ENCODE measurements around the gene METTL17. TPM values are rescaled to one million over a fixed set of nuclear protein-coding genes. Genes with fewer than 3 reads are reported as not detected.

The METTL17 gene
- total and polyA plus RNA-seq, 2 donors (not counting 3 experiments of a cell fraction or from before 2014, with no cell fraction given): 60.6 to 90.6 TPM

- Histone ChIP-seq H4K20me1 (replicated peaks; ENCODE audit: control insufficient read depth, extremely low read depth, insufficient read depth, low read length) (no peaks in the 10 kb centered on the region), H3K9me1 (replicated peaks; ENCODE audit: control insufficient read depth, extremely low read depth, insufficient read depth, low read length) (no peaks in the 10 kb centered on the region), H3K9ac (replicated peaks; ENCODE audit: extremely low read depth, insufficient read depth, low read length) (no peak overlapping the region), H3K36me3 (ENCODE audit: control insufficient read depth in 2 of 2, extremely low read depth in 1 of 2, insufficient read depth in 2 of 2, low read length in 2 of 2) (no peaks in the 10 kb centered on the region), H3K27me3 (ENCODE audit: control insufficient read depth in 2 of 2, insufficient read depth in 2 of 2, low read length in 2 of 2) (peaks cover 10 to 17% of the 10 kb centered on the region in 2 experiments), H3K4me2 (ENCODE audit: insufficient read depth, low read length) (no peak overlapping the region), H3K4me3 (replicated peaks in 1 of 3; ENCODE audit: insufficient read depth in 1 of 3, low read depth in 1 of 3, low read length in 3 of 3) (no peak overlapping the region), H2AFZ (ENCODE audit: low read depth, low read length) (peak overlapping the region; percentile 22), H3K4me1 (ENCODE audit: control insufficient read depth, extremely low read depth, insufficient read depth, low read length) (peaks cover 11% of the 10 kb centered on the region), H3K79me2 (ENCODE audit: control insufficient read depth, insufficient read depth, low read length) (no peaks in the 10 kb centered on the region), H3K27ac (ENCODE audit: insufficient read depth, low read depth, low read length) (no peak overlapping the region), H3K9me3 (replicated peaks; ENCODE audit: control insufficient read depth, insufficient read depth, low read length) (no peaks in the 10 kb centered on the region)
- FAIRE-seq (peak; percentile 8), DNase-seq (ENCODE audit: low read depth, low spot score) (no peak)
- dilution Hi-C loops (cut with MboI; ENCODE audit: extremely low pct_ligation_motif_present, low sequenced_read_pairs): no loop called here
- TF ChIP-seq GATA2 (IDR thresholded peaks at IDR 0.05; ENCODE audit: insufficient read depth, insufficient read length, low read depth, low read length) (no peak), POLR2AphosphoS5 (IDR thresholded peaks at IDR 0.05; ENCODE audit: insufficient read depth, low read depth, low read length) (no peak), POLR2A (IDR thresholded peaks at IDR 0.05; ENCODE audit: low read depth, low read length) (no peak), MAX (IDR thresholded peaks at IDR 0.05; ENCODE audit: insufficient read depth, insufficient read length) (no peak), FOS (IDR thresholded peaks at IDR 0.05; ENCODE audit: borderline replicate concordance, insufficient read depth, low read length) (no peak), EZH2 (IDR thresholded peaks at IDR 0.05; ENCODE audit: borderline replicate concordance, low read depth, low read length, severe bottlenecking) (no peak), MYC (IDR thresholded peaks at IDR 0.05; ENCODE audit: low read depth, low read length) (no peak), JUN (IDR thresholded peaks at IDR 0.05; ENCODE audit: borderline replicate concordance, insufficient read depth, insufficient read length, low read depth) (no peak), CTCF (IDR thresholded peaks at IDR 0.05; ENCODE audit: extremely low read depth in 1 of 2, insufficient read depth in 1 of 2, low read depth in 1 of 2, low read length in 2 of 2) (no peak)
- CTCF ChIA-PET: interaction anchor here (1.8 to 5.5 kb wide), 3 partner anchors 34 to 110 kb away, joined by 8 to 103 read pairs (median 24); no protein-coding TSS in a partner anchor
- BruUV-seq (replicated peaks): no TSS peak
- POLR2A ChIA-PET: no interaction called here
- intact Hi-C loops (cut with micrococcal nuclease): no loop called here
Observed at GRCh38 chr14:20969336-20969735, 20.4 kb upstream of the METTL17 start.

Measured in endothelial cell of umbilical vein (primary cell).